Measurements from ENCODE around the gene RIMKLB. TPM values are rescaled to one million over a fixed set of nuclear protein-coding genes. Genes with fewer than 3 reads are reported as not detected.
A peak's percentile ranks its signal among the peaks of the same experiment; 100 is the strongest.

The RIMKLB gene
- total and polyA plus RNA-seq, 2 of the 8 experiments (the other 6 are each of a cell fraction or from before 2014, with no cell fraction given) = 37.8 to 78.2 TPM

GRCh38 chr12:8712572-8712971 lies 14.8 kb downstream of the RIMKLB start:
- Histone ChIP-seq H3K18ac (ENCODE audit: extremely low read depth, low read length) (no peak overlapping the region), H3K4ac (replicated peaks; ENCODE audit: insufficient read length, low read depth, low read length) (no peak overlapping the region), H4K8ac (ENCODE audit: extremely low read depth, insufficient read depth, low read length) (peak overlapping the region; percentile 80; the same call in 1 of the 2 replicates), H2BK15ac (ENCODE audit: low read length) (no peak overlapping the region), H3K79me1 (ENCODE audit: low read depth, low read length) (peaks cover 6% of the 10 kb centered on the region), H2AFZ (ENCODE audit: low read length) (no peak overlapping the region), H3K36me3 (ENCODE audit: control insufficient read depth in 2 of 4, insufficient read depth in 4 of 4, low read length in 3 of 4) (peaks cover 2 to 38% (median 11%) of the 10 kb centered on the region in 4 experiments; a peak in 6 of 8 replicates), H3K23me2 (ENCODE audit: low read depth, low read length) (no peaks in the 10 kb centered on the region), H3K4me3 (ENCODE audit: extremely low read depth in 1 of 4, insufficient read depth in 2 of 4, low read depth in 3 of 4, low read length in 4 of 4) (no peak overlapping the region), H3K9me3 (ENCODE audit: insufficient read depth in 2 of 2, low read depth in 1 of 2, low read length in 1 of 2) (no peaks in the 10 kb centered on the region), H3K79me2 (ENCODE audit: control insufficient read depth in 1 of 2, insufficient read depth in 2 of 2, low read length in 2 of 2) (peaks cover 18 to 94% of the 10 kb centered on the region in 2 experiments), H3K27ac (ENCODE audit: low read depth, low read length) (peak overlapping the region; percentile 47; the same call in 1 of the 2 replicates), H3K14ac (ENCODE audit: insufficient read length) (no peak overlapping the region), H2BK12ac (ENCODE audit: low read depth, low read length) (no peak overlapping the region), H2BK5ac (ENCODE audit: low read depth, low read length) (no peak overlapping the region), H3K23ac (ENCODE audit: insufficient read length) (no peak overlapping the region), H4K5ac (ENCODE audit: insufficient read length, low read depth, low read length) (no peak overlapping the region), H3K4me1 (replicated peaks in 1 of 4; ENCODE audit: control insufficient read depth in 3 of 4, insufficient read depth in 4 of 4, low read length in 3 of 4) (peaks cover 0 to 6% (median 5%) of the 10 kb centered on the region in 4 experiments; a peak in 3 of 7 replicates), H3K56ac (replicated peaks; ENCODE audit: insufficient read length, low read depth, low read length) (no peak overlapping the region), H4K91ac (replicated peaks; ENCODE audit: insufficient read length, low read length) (no peak overlapping the region), H3K4me2 (ENCODE audit: insufficient read depth in 1 of 2, low read depth in 2 of 2, low read length in 2 of 2) (peak overlapping the region; percentile 17; a peak in 1 of 4 replicates), H2AK5ac (ENCODE audit: low read depth, low read length) (peak overlapping the region; percentile 11; the same call in 1 of the 2 replicates), H4K20me1 (replicated peaks in 1 of 2; ENCODE audit: control insufficient read depth in 1 of 2, insufficient read depth in 2 of 2, low read length in 2 of 2) (peaks cover 10 to 15% of the 10 kb centered on the region in 2 experiments), H3K27me3 (replicated peaks in 1 of 4; ENCODE audit: control insufficient read depth in 3 of 4, extremely low read depth in 1 of 4, insufficient read depth in 3 of 4, low read length in 3 of 4) (no peaks in the 10 kb centered on the region), H2BK120ac (replicated peaks; ENCODE audit: low read depth, low read length) (no peak overlapping the region), H3K9ac (replicated peaks in 1 of 4; ENCODE audit: extremely low read depth in 1 of 4, low read depth in 3 of 4, low read length in 3 of 4) (0 out of 7 replicates have a peak overlapping the region, but pooled peaks of 1 of the 4 experiments have one; percentile 24), H2BK20ac (ENCODE audit: low read length) (no peak overlapping the region)
- ChIA-PET CTCF (ENCODE audit: partially characterized antibody) (no interaction called here), POLR2A (ENCODE audit: partially characterized antibody) (interaction anchor here (0.8 to 3.1 kb wide), 3 partner anchors 9 to 15 kb away, joined by 3 to 17 read pairs (median 9); partner anchors contain the start of gene RIMKLB)
- WGBS, 2 experiments (ENCODE audit: extremely low coverage in 1 of 2, insufficient coverage in 1 of 2, insufficient read length in 1 of 2, insufficient replicate concordance in 2 of 2, low coverage in 1 of 2, low lambda C conversion rate in 2 of 2, missing lambda C conversion rate in 1 of 2) = 81% methylated on average over 2 of the region's 2 CpGs; no CpG with 5 or more reads in 1 of the 2 experiments
- FAIRE-seq (no peak), DNase-seq (ENCODE audit: low read depth in 1 of 2, low spot score in 2 of 2) (no peak)
- TF ChIP-seq TBP (IDR thresholded peaks at IDR 0.05; ENCODE audit: low read depth, low read length) (no peak), JUN (IDR thresholded peaks at IDR 0.05; ENCODE audit: low read depth, low read length) (no peak), MAFK (IDR thresholded peaks at IDR 0.05; ENCODE audit: low read depth, low read length) (no peak), ZNF274 (IDR thresholded peaks at IDR 0.05; ENCODE audit: borderline replicate concordance, extremely low read depth, low read length) (no peak), POLR2A (IDR thresholded peaks at IDR 0.05; ENCODE audit: control extremely low read depth in 1 of 2, low read depth in 2 of 2, low read length in 2 of 2) (no peak), EZH2 (IDR thresholded peaks at IDR 0.05; ENCODE audit: low read depth, low read length, severe bottlenecking) (no peak), RFX5 (IDR thresholded peaks at IDR 0.05; ENCODE audit: borderline replicate concordance, low read depth, low read length) (no peak), TAF7 (optimal IDR thresholded peaks at IDR 0.05; ENCODE audit: borderline replicate concordance, low read depth, low read length) (no peak), POU5F1 (IDR thresholded peaks at IDR 0.05; ENCODE audit: low read depth, low read length) (no peak), SRF (IDR thresholded peaks at IDR 0.05; ENCODE audit: low read depth, low read length) (no peak)

Measured in H1 (cell line).